Spinal cord (tissue), 10 donors: ENCODE data around the gene KMO. TPM values are rescaled to one million over a fixed set of nuclear protein-coding genes. Genes with fewer than 3 reads are reported as not detected.
A peak's percentile ranks its signal among the peaks of the same experiment; 100 is the strongest.

Source experiments
- DNase-seq, 6 donors: peaks; one replicate each; pipeline versions ENCODE4 v3.0.0 to v3.0.0-alpha.2; 2013 to 2015; ENCODE audit warnings: low spot score in 6 of 6, low read depth in 4 of 6
- H3K27ac ChIP-seq: one replicate; pipeline ENCODE4 v1.5.1; 2013; ENCODE audit warnings: low read depth, low read length, control low read depth
- H3K27me3 ChIP-seq: one replicate; pipeline ENCODE4 v1.6.1; 2013; ENCODE audit warnings: low read length; ENCODE audit not compliant: control insufficient read depth, insufficient read depth
- H3K36me3 ChIP-seq: one replicate; pipeline ENCODE4 v1.6.1; 2013; ENCODE audit warnings: low read length; ENCODE audit not compliant: control insufficient read depth, insufficient read depth
- H3K4me1 ChIP-seq: one replicate; pipeline ENCODE4 v1.6.1; 2013; ENCODE audit warnings: low read length; ENCODE audit not compliant: control insufficient read depth, insufficient read depth
- H3K4me3 ChIP-seq: one replicate; pipeline ENCODE4 v1.5.1; 2013; ENCODE audit warnings: low read depth, low read length, control low read depth
- H3K9me3 ChIP-seq: one replicate; pipeline ENCODE4 v1.6.1; 2013; ENCODE audit warnings: low read length; ENCODE audit not compliant: control insufficient read depth, insufficient read depth
- WGBS: methylation state at CpG from one replicate; pipeline ENCODE4 v1.1.5; 2013; ENCODE audit warnings: missing lambda C conversion rate; ENCODE audit not compliant: insufficient coverage; 5-methylcytosine and 5-hydroxymethylcytosine counted together
- long read RNA-seq, 4 donors: transcript quantifications; one replicate each; lab custom pipeline, GENCODE V29; 2026
- polyA plus RNA-seq, 2 donors: library from polyadenylated mRNA; unstranded; fragments of 120-200 nt; gene quantifications; one replicate each; pipeline ENCODE4 v1.2.1, GENCODE V29; 2013; ENCODE audit not compliant: insufficient read length in 2 of 2
- total RNA-seq, 2 donors: library from RNA; depleted of rRNA in 1 of 2; stranded (reverse); fragments of 120-200 nt in 1 of 2; fragments of >200 nt in 1 of 2; gene quantifications; one replicate each; pipeline versions ENCODE4 v1.2.3 to v1.2.4, GENCODE V29; 2013 to 2014
- donor health status: healthy.

The KMO gene
- total RNA-seq, result under 1 TPM; 0.39 to 0.99 TPM
- polyA plus RNA-seq, result under 1 TPM; 0.39 to 0.48 TPM
- long read RNA-seq, donor 1, result 0 reads
- long read RNA-seq, donor 2, result 0 reads
- long read RNA-seq, donor 3, partial matches to known transcripts, result 0 of 24 reads
- long read RNA-seq, donor 3, other reads (novel, unspliced or antisense), result 24 of 24 reads
- long read RNA-seq, donor 4, partial matches to known transcripts, result 0 of 44 reads
- long read RNA-seq, donor 4, other reads (novel, unspliced or antisense), result 44 of 44 reads

- Histone ChIP-seq H3K9me3 (no peaks in the 10 kb centered on the region), H3K27me3 (no peaks in the 10 kb centered on the region), H3K27ac (no peak within 1 kb of the TSS), H3K4me1 (no peaks in the 10 kb centered on the region), H3K4me3 (peak within 1 kb of the TSS; percentile 54), H3K36me3 (no peaks in the 10 kb centered on the region)
- peak in 2 of 6 donors; percentile 31 to 34 for DNase-seq
- WGBS, result no CpG with 5 or more reads among the region's 1 CpG
These were observed at the start of gene KMO for GRCh38 chr1:241532162-241532531. Gene KMO, plus strand, starts transcription at chr1:241532378. Its CDS starts 67 bp downstream, at chr1:241532445.

GRCh38 chr1:241482761-241483250 lies 49.4 kb upstream of the KMO start:
- Histone ChIP-seq H3K9me3 (no peaks in the 10 kb centered on the region), H3K27ac (no peak overlapping the region), H3K4me1 (no peaks in the 10 kb centered on the region), H3K27me3 (no peaks in the 10 kb centered on the region), H3K4me3 (no peak overlapping the region), H3K36me3 (no peaks in the 10 kb centered on the region)
- WGBS, result no CpG with 5 or more reads among the region's 1 CpG
- DNase-seq, result no peak

- no peak for DNase-seq
- H3K9me3 ChIP-seq, result no peaks in the 10 kb centered on the region
- WGBS, result 100% methylated on average over 1 of the region's 3 CpGs
- H3K4me3 ChIP-seq, result no peak overlapping the region
- H3K27me3 ChIP-seq, result no peaks in the 10 kb centered on the region
- H3K4me1 ChIP-seq, result no peaks in the 10 kb centered on the region
- no peaks in the 10 kb centered on the region for H3K36me3 ChIP-seq
- H3K27ac ChIP-seq, result no peak overlapping the region
These were observed 47.0 kb upstream of the KMO start for GRCh38 chr1:241485145-241485544.

- DNase-seq, result no peak
- Histone ChIP-seq H3K36me3 (no peaks in the 10 kb centered on the region), H3K27ac (no peak overlapping the region), H3K27me3 (no peaks in the 10 kb centered on the region), H3K4me1 (no peaks in the 10 kb centered on the region), H3K4me3 (no peak overlapping the region), H3K9me3 (no peaks in the 10 kb centered on the region)
- WGBS, result 94% methylated on average over 4 of the region's 4 CpGs
These were observed 46.6 kb upstream of the KMO start for GRCh38 chr1:241485554-241485992.

- no CpG with 5 or more reads among the region's 1 CpG for WGBS
- no peaks in the 10 kb centered on the region for H3K27me3 ChIP-seq
- H3K4me3 ChIP-seq, result no peak overlapping the region
- H3K9me3 ChIP-seq, result no peaks in the 10 kb centered on the region
- no peaks in the 10 kb centered on the region for H3K36me3 ChIP-seq
- H3K27ac ChIP-seq, result no peak overlapping the region
- no peak for DNase-seq
- H3K4me1 ChIP-seq, result no peaks in the 10 kb centered on the region
These were observed 43.4 kb upstream of the KMO start for GRCh38 chr1:241488739-241489138.

GRCh38 chr1:241495741-241496140 lies 36.4 kb upstream of the KMO start:
- Histone ChIP-seq H3K36me3 (peaks cover 12% of the 10 kb centered on the region), H3K27ac (no peak overlapping the region), H3K4me1 (no peaks in the 10 kb centered on the region), H3K9me3 (no peaks in the 10 kb centered on the region), H3K4me3 (no peak overlapping the region), H3K27me3 (no peaks in the 10 kb centered on the region)
- WGBS, result 84% methylated on average over 3 of the region's 5 CpGs
- peak in 1 of 6 donors; percentile 79 for DNase-seq

GRCh38 chr1:241499910-241500309 lies 32.3 kb upstream of the KMO start:
- peaks cover 20% of the 10 kb centered on the region for H3K36me3 ChIP-seq
- peak; percentile 33 to 93 (median 58) for DNase-seq

GRCh38 chr1:241503444-241503843 lies 28.7 kb upstream of the KMO start:
- Histone ChIP-seq H3K9me3 (no peaks in the 10 kb centered on the region), H3K27ac (no peak overlapping the region), H3K4me1 (no peaks in the 10 kb centered on the region), H3K36me3 (peaks cover 19% of the 10 kb centered on the region), H3K27me3 (no peaks in the 10 kb centered on the region), H3K4me3 (no peak overlapping the region)
- 95% methylated on average over 5 of the region's 6 CpGs for WGBS
- no peak for DNase-seq

More at GRCh38 chr1:241499910-241500309, 32.3 kb upstream of the KMO start:
- no peak overlapping the region for H3K4me3 ChIP-seq
- H3K27me3 ChIP-seq, result no peaks in the 10 kb centered on the region
- no peaks in the 10 kb centered on the region for H3K4me1 ChIP-seq
- H3K27ac ChIP-seq, result no peak overlapping the region
- WGBS, result no CpG with 5 or more reads among the region's 2 CpGs
- no peaks in the 10 kb centered on the region for H3K9me3 ChIP-seq

- no CpG with 5 or more reads among the region's 2 CpGs for WGBS
- Histone ChIP-seq H3K9me3 (no peaks in the 10 kb centered on the region), H3K27me3 (no peaks in the 10 kb centered on the region), H3K27ac (no peak overlapping the region), H3K4me3 (no peak overlapping the region), H3K4me1 (no peaks in the 10 kb centered on the region), H3K36me3 (peaks cover 20% of the 10 kb centered on the region)
- no peak for DNase-seq
These were observed 24.9 kb upstream of the KMO start for GRCh38 chr1:241507189-241507863.

- peaks cover 7% of the 10 kb centered on the region for H3K36me3 ChIP-seq
These were observed 18.8 kb upstream of the KMO start for GRCh38 chr1:241513378-241513777.

More at GRCh38 chr1:241513378-241513777, 18.8 kb upstream of the KMO start:
- Histone ChIP-seq H3K27ac (no peak overlapping the region), H3K9me3 (no peaks in the 10 kb centered on the region), H3K27me3 (no peaks in the 10 kb centered on the region), H3K4me3 (no peak overlapping the region), H3K4me1 (no peaks in the 10 kb centered on the region)
- WGBS, result 69% methylated on average over 2 of the region's 5 CpGs
- DNase-seq, result no peak
